ENCODE data around the gene AMDHD2. TPM values are rescaled to one million over a fixed set of nuclear protein-coding genes. Genes with fewer than 3 reads are reported as not detected.

AMDHD2 gene
- total RNA-seq, 1 donor from 2014 or later = 46.4 TPM

- Mint-ChIP-seq H3K9me3 (no peaks in the 10 kb centered on the region), H3K4me3 (no peak overlapping the region), H3K27ac (no peak overlapping the region), H3K4me1 (peaks cover 18% of the 10 kb centered on the region), H3K27me3 (ENCODE audit: low read depth) (no peaks in the 10 kb centered on the region), H3K36me3 (peaks cover 5% of the 10 kb centered on the region)
- no peak for DNase-seq (ENCODE audit: low spot score in 2 of 2, unreplicated experiment in 2 of 2)
- no peak for TF ChIP-seq CTCF (IDR thresholded peaks at IDR 0.05; ENCODE audit: unreplicated experiment)
Measured at GRCh38 chr16:2499890-2500429, 20.2 kb upstream of the AMDHD2 start.

DNA sequence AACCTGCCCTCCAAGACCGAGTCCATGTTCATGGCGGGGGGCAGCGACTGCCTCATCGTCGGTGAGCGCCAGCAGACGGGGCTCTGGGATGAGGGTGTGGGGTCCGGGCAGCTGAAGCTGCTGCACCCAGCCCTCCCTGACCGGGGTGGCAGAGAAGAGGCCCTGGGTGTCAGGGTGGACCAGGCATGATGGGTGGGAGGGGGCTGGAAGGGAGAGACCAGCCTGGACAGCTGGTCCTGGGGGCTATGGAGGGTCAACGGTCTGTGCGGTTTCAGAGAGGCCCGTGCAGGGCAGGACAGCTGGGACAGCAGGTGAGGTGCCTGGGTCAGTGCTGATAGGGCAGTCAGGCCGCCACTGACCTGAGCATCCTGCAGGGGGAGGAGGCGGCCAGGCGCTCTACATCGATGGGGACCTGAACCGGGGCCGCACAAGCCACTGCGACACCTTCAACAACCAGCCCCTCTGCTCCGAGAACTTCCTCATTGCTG lies 19.7 kb upstream of the AMDHD2 start:
- no peak for DNase-seq (ENCODE audit: low spot score in 2 of 2, unreplicated experiment in 2 of 2)
- peaks cover 5% of the 10 kb centered on the region for H3K36me3 Mint-ChIP-seq
- TF ChIP-seq CTCF (IDR thresholded peaks at IDR 0.05; ENCODE audit: unreplicated experiment) = no peak
- H3K27me3 Mint-ChIP-seq (ENCODE audit: low read depth) = no peaks in the 10 kb centered on the region
- H3K4me3 Mint-ChIP-seq = no peak overlapping the region
- no peak overlapping the region for H3K27ac Mint-ChIP-seq
- H3K9me3 Mint-ChIP-seq = no peaks in the 10 kb centered on the region
- peaks cover 18% of the 10 kb centered on the region for H3K4me1 Mint-ChIP-seq

GRCh38 chr16:2500918-2501750 lies 19.0 kb upstream of the AMDHD2 start:
- Mint-ChIP-seq H3K4me1 (peaks cover 18% of the 10 kb centered on the region), H3K27me3 (ENCODE audit: low read depth) (no peaks in the 10 kb centered on the region), H3K4me3 (peak overlapping the region; percentile 61), H3K36me3 (peaks cover 5% of the 10 kb centered on the region), H3K9me3 (no peaks in the 10 kb centered on the region), H3K27ac (peak overlapping the region; percentile 71)
- peak; percentile 78 to 97 for DNase-seq (ENCODE audit: low spot score in 2 of 2, unreplicated experiment in 2 of 2)
- TF ChIP-seq CTCF (IDR thresholded peaks at IDR 0.05; ENCODE audit: unreplicated experiment) = peak; percentile 98

DNA sequence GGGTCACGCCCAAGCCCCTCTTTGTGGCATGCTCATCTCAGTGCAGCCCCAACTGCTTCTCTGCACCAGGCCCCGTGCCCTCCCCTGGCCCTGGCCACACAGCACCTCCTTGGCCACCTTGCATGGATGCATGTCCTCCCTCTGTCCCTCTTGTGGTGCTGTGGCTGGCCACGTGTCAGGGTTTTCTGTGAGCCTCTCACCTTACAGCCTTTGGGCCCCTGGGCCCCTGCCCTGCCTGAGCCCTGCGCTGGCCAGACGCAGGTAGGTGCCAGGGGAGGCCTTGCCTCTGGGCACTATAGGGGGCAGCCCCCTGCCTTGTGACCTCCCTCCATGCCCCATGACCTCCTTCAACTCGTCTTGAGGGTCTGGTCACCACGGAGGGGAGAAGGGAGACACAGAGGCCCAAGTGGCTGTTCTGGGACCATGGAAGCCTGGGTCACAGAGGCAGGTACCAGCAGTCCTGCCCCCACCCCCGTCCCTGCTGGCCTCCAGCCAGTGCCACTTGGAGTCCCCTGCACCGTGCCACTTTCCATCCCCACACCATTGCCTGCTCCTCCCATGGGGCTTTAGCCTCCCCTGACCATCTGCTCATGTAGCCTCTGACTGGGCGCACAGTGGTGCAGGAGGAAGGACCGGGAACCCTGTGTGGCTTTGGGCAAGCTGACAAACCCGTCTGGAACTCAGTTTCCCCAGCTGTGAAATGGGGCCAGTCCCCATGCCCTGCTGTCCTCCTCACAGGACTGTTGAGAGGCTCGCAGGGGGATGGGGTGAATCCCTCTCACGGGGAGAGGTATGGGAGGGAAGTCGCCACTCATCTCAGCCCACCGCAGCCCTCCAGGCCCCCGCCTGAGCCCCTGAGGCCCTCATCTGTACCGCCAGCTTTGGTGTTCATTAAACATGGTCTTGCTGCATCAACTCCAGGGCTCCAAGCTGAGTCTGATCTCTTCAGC lies 17.9 kb upstream of the AMDHD2 start:
- TF ChIP-seq CTCF (IDR thresholded peaks at IDR 0.05; ENCODE audit: unreplicated experiment) = no peak
- Mint-ChIP-seq H3K4me3 (peak overlapping the region; percentile 61), H3K4me1 (peaks cover 18% of the 10 kb centered on the region), H3K27me3 (ENCODE audit: low read depth) (no peaks in the 10 kb centered on the region), H3K27ac (peak overlapping the region; percentile 98), H3K9me3 (no peaks in the 10 kb centered on the region), H3K36me3 (peaks cover 5% of the 10 kb centered on the region)
- DNase-seq (ENCODE audit: low spot score in 2 of 2, unreplicated experiment in 2 of 2) = no peak

DNA sequence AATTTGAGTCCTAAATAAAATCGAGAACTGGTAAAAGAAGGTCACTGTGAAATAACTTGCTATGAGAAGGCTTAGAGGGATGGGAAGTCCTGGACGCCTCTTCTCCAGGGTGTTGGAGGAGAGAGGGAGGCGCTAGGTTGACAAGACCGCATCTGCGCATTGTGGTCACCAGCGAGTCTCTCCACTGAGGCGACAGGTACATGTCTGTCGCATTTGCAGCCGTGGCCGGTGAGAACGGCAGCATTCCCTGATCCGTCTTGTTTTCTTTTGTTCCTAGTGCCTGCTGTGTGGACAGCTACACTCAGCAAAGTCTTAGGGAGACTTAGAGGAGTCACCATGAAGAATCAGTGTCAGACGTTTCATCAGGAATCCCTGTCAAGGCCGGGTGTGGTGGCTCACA lies 14.5 kb upstream of the AMDHD2 start:
- TF ChIP-seq CTCF (IDR thresholded peaks at IDR 0.05; ENCODE audit: unreplicated experiment) = no peak
- Mint-ChIP-seq H3K9me3 (no peaks in the 10 kb centered on the region), H3K36me3 (no peaks in the 10 kb centered on the region), H3K27me3 (ENCODE audit: low read depth) (no peaks in the 10 kb centered on the region), H3K4me1 (peaks cover 20% of the 10 kb centered on the region), H3K27ac (no peak overlapping the region), H3K4me3 (no peak overlapping the region)
- DNase-seq (ENCODE audit: low spot score in 2 of 2, unreplicated experiment in 2 of 2) = no peak
